H9 (cell line): Measurements from ENCODE around the gene ADAM22. TPM values are rescaled to one million over a fixed set of nuclear protein-coding genes. Genes with fewer than 3 reads are reported as not detected.

Experiments used
- DNase-seq: peaks from one replicate; pipeline ENCODE4 v3.0.0-alpha.2; 2017
- H2AFZ ChIP-seq: one replicate; pipeline ENCODE4 v1.6.1; 2013; ENCODE audit warnings: mild to moderate bottlenecking, low read length, control low read depth, moderate library complexity
- H2AK5ac ChIP-seq: 2 replicates; pipeline ENCODE4 v1.6.1; 2013; ENCODE audit warnings: low read length, control low read depth, mixed read lengths; ENCODE audit not compliant: insufficient read length
- H2BK120ac ChIP-seq: one replicate; pipeline ENCODE4 v1.6.1; 2013; ENCODE audit warnings: low read depth, mild to moderate bottlenecking, low read length, control low read depth, inconsistent platforms; ENCODE audit not compliant: poor library complexity, severe bottlenecking
- H2BK12ac ChIP-seq: 2 replicates; pipeline ENCODE4 v1.6.1; 2013; ENCODE audit warnings: low read length, control low read depth, mixed read lengths, low read depth; ENCODE audit not compliant: insufficient read length
- H2BK15ac ChIP-seq: 2 replicates; pipeline ENCODE4 v1.6.1; 2013; ENCODE audit warnings: low read depth, low read length, control low read depth
- H2BK20ac ChIP-seq: one replicate; pipeline ENCODE4 v1.6.1; 2013; ENCODE audit warnings: low read depth, mild to moderate bottlenecking, low read length, control low read depth, inconsistent platforms; ENCODE audit not compliant: poor library complexity, severe bottlenecking
- H2BK5ac ChIP-seq: 2 replicates; pipeline ENCODE4 v1.6.1; 2013; ENCODE audit warnings: low read length, control low read depth, mixed read lengths; ENCODE audit not compliant: insufficient read length
- H3K14ac ChIP-seq: 2 replicates; pipeline ENCODE4 v1.6.1; 2013; ENCODE audit warnings: low read length, control low read depth; ENCODE audit not compliant: insufficient read depth
- H3K18ac ChIP-seq: 2 replicates; pipeline ENCODE4 v1.6.1; 2013; ENCODE audit warnings: low read depth, mild to moderate bottlenecking, mixed read lengths, low read length, control low read depth; ENCODE audit not compliant: insufficient read length
- H3K23ac ChIP-seq: 2 replicates; pipeline ENCODE4 v1.6.1; 2013; ENCODE audit warnings: low read length, control low read depth, mixed read lengths, low read depth; ENCODE audit not compliant: insufficient read length
- H3K23me2 ChIP-seq: 2 replicates; pipeline ENCODE4 v1.6.1; 2013; ENCODE audit warnings: low read depth, mild to moderate bottlenecking, mixed read lengths, low read length, control low read depth; ENCODE audit not compliant: insufficient read length, poor library complexity, severe bottlenecking
- H3K27ac ChIP-seq: 2 replicates; pipeline ENCODE4 v1.5.1; 2013; ENCODE audit warnings: low read length, control low read depth, mixed read lengths, low read depth; ENCODE audit not compliant: insufficient read length
- H3K27me3 ChIP-seq: 2 replicates; pipeline ENCODE4 v1.6.1; 2013; ENCODE audit warnings: low read length, control low read depth, inconsistent platforms; ENCODE audit not compliant: insufficient read depth
- H3K4ac ChIP-seq: 2 replicates; pipeline ENCODE4 v1.6.1; 2013; ENCODE audit warnings: low read depth, mild to moderate bottlenecking, control low read depth, inconsistent platforms, low read length, moderate library complexity
- H3K4me1 ChIP-seq: 2 replicates; pipeline ENCODE4 v1.6.1; 2013; ENCODE audit warnings: low read length, control low read depth, inconsistent platforms; ENCODE audit not compliant: insufficient read depth
- H3K4me2 ChIP-seq: 2 replicates; pipeline ENCODE4 v1.6.1; 2013; ENCODE audit warnings: low read length, control low read depth, mixed read lengths; ENCODE audit not compliant: insufficient read length, insufficient read depth
- H3K56ac ChIP-seq: 2 replicates; pipeline ENCODE4 v1.6.1; 2013; ENCODE audit warnings: low read depth, mild to moderate bottlenecking, mixed read lengths, low read length, control low read depth; ENCODE audit not compliant: insufficient read length
- H3K79me1 ChIP-seq: 2 replicates; pipeline ENCODE4 v1.6.1; 2013; ENCODE audit warnings: low read depth, mild to moderate bottlenecking, moderate library complexity, low read length, control low read depth, inconsistent platforms; ENCODE audit not compliant: insufficient read depth, poor library complexity, severe bottlenecking
- H3K79me2 ChIP-seq: 2 replicates; pipeline ENCODE4 v1.6.1; 2013; ENCODE audit warnings: low read length, control low read depth, inconsistent platforms; ENCODE audit not compliant: insufficient read depth
- H3K9ac ChIP-seq: 2 replicates; pipeline ENCODE4 v1.6.1; 2013; ENCODE audit warnings: low read length, control low read depth, mixed read lengths; ENCODE audit not compliant: insufficient read length; ENCODE audit errors: extremely low read depth
- H3K9me3 ChIP-seq: one replicate; pipeline ENCODE4 v1.6.1; 2013; ENCODE audit warnings: low read depth, low read length, inconsistent platforms; ENCODE audit not compliant: control insufficient read depth
- H3T11ph ChIP-seq: one replicate; pipeline ENCODE4 v1.6.1; 2013; ENCODE audit warnings: mild to moderate bottlenecking, low read length, control low read depth, inconsistent platforms
- H4K20me1 ChIP-seq: one replicate; pipeline ENCODE4 v1.6.1; 2013; ENCODE audit not compliant: control insufficient read depth, insufficient read length, insufficient read depth
- H4K5ac ChIP-seq: 2 replicates; pipeline ENCODE4 v1.6.1; 2013; ENCODE audit warnings: low read depth, mild to moderate bottlenecking, mixed read lengths, low read length, control low read depth; ENCODE audit not compliant: insufficient read length
- H4K8ac ChIP-seq: replicated peaks from 2 replicates; pipeline ENCODE4 v1.6.1; 2013; ENCODE audit warnings: low read length, control low read depth, mixed read lengths, low read depth; ENCODE audit not compliant: insufficient read length
- H4K91ac ChIP-seq: 2 replicates; pipeline ENCODE4 v1.6.1; 2013; ENCODE audit warnings: low read depth, mild to moderate bottlenecking, moderate library complexity, mixed read lengths, low read length, control low read depth; ENCODE audit not compliant: insufficient read length
- H3K27ac Mint-ChIP-seq, 3 experiments: 2 replicates in 2 of 3; 3 replicates in 1 of 3; pipeline ENCODE4 v1.8.0; 2020 to 2021; ENCODE audit warnings: mixed read lengths in 3 of 3, mild to moderate bottlenecking in 1 of 3, moderate library complexity in 1 of 3
- H3K27me3 Mint-ChIP-seq: 2 replicates; pipeline ENCODE4 v1.8.0; 2021; ENCODE audit warnings: low read depth, mild to moderate bottlenecking, moderate library complexity, mixed read lengths
- H3K36me3 Mint-ChIP-seq, 3 experiments: 2 replicates in 2 of 3; 3 replicates in 1 of 3; pipeline ENCODE4 v1.8.0; 2020 to 2021; ENCODE audit warnings: low read depth in 3 of 3, mixed read lengths in 3 of 3; ENCODE audit not compliant: insufficient read depth in 1 of 3
- H3K4me1 Mint-ChIP-seq, 2 experiments: 2 replicates each; pipeline ENCODE4 v1.8.0; 2020; ENCODE audit warnings: mixed read lengths in 2 of 2
- H3K4me3 Mint-ChIP-seq, 2 experiments: 2 replicates in 1 of 2; 3 replicates in 1 of 2; pipeline ENCODE4 v1.8.0; 2020 to 2021; ENCODE audit warnings: mild to moderate bottlenecking in 2 of 2, mixed read lengths in 2 of 2, moderate library complexity in 1 of 2
- H3K9me3 Mint-ChIP-seq, 2 experiments: 2 replicates in 1 of 2; 3 replicates in 1 of 2; pipeline ENCODE4 v1.8.0; 2020; ENCODE audit warnings: mild to moderate bottlenecking in 2 of 2, mixed read lengths in 2 of 2, moderate library complexity in 1 of 2
- WGBS: extraction: QIAGEN DNeasy Blood & Tissue Kit; methylation state at CpG from one replicate; pipeline ENCODE4 v1.1.7; 2013; ENCODE audit warnings: missing lambda C conversion rate, low lambda C conversion rate, mixed read lengths; ENCODE audit not compliant: insufficient read length; ENCODE audit errors: extremely low coverage; 5-methylcytosine and 5-hydroxymethylcytosine counted together
- total RNA-seq: library from RNA; stranded (reverse); gene quantifications from 2 replicates; pipeline ENCODE4 v1.2.1, GENCODE V29; 2021
- TF ChIP-seq, protein P1 (sequence below): fragments of 200-600 bp; sonication (generic); conservative IDR thresholded peaks from 3 replicates; pipeline ENCODE4 v1.8.0; 2021; ENCODE audit warnings: antibody characterized with exemption, mild to moderate bottlenecking

ADAM22 gene
- total RNA-seq, 1 experiment from 2014 or later, result 8.7 TPM

DNA sequence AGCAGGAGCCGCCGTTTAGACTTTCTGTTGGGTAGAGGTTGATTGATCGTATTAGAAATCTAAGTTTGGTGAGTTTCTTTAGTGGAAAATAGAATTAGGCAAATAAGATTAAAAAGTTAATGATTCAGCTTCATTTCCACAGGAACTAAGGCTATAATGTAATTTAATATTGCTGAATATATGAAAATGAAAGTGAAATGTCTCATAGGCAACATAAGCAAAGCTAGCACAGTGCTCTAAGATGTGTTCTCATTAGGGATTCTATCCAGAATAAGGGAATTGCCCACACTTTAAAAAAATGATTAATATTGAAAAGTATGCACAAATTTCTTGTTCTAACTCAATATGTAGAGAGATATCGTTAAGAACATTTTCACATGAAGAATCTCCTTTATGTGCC lies 238.8 kb downstream of the ADAM22 start:
- Histone ChIP-seq H3K9me3 (no peaks in the 10 kb centered on the region), H2BK12ac (no peak overlapping the region), H3K4me1 (no peaks in the 10 kb centered on the region), H3K18ac (no peak overlapping the region), H4K91ac (no peak overlapping the region), H3K4ac (no peak overlapping the region), H4K20me1 (no peaks in the 10 kb centered on the region), H3K27ac (no peak overlapping the region), H2BK120ac (no peak overlapping the region), H3K9ac (no peak overlapping the region), H2BK5ac (no peak overlapping the region), H3T11ph (no peak overlapping the region), H3K23me2 (no peaks in the 10 kb centered on the region), H2BK20ac (no peak overlapping the region), H2BK15ac (no peak overlapping the region), H3K27me3 (no peaks in the 10 kb centered on the region), H3K4me2 (no peak overlapping the region), H4K5ac (no peak overlapping the region), H4K8ac (no peak overlapping the region), H2AK5ac (no peak overlapping the region), H2AFZ (no peak overlapping the region), H3K79me1 (no peaks in the 10 kb centered on the region), H3K23ac (no peak overlapping the region), H3K79me2 (no peaks in the 10 kb centered on the region), H3K14ac (no peak overlapping the region), H3K56ac (no peak overlapping the region)
- Mint-ChIP-seq H3K27ac (no peak overlapping the region), H3K9me3 (no peaks in the 10 kb centered on the region), H3K4me1 (no peaks in the 10 kb centered on the region), H3K4me3 (no peak overlapping the region), H3K36me3 (no peaks in the 10 kb centered on the region), H3K27me3 (no peaks in the 10 kb centered on the region)
- no CpG with 5 or more reads among the region's 4 CpGs for WGBS
- no peak for DNase-seq
- TF ChIP-seq, protein P1, sequence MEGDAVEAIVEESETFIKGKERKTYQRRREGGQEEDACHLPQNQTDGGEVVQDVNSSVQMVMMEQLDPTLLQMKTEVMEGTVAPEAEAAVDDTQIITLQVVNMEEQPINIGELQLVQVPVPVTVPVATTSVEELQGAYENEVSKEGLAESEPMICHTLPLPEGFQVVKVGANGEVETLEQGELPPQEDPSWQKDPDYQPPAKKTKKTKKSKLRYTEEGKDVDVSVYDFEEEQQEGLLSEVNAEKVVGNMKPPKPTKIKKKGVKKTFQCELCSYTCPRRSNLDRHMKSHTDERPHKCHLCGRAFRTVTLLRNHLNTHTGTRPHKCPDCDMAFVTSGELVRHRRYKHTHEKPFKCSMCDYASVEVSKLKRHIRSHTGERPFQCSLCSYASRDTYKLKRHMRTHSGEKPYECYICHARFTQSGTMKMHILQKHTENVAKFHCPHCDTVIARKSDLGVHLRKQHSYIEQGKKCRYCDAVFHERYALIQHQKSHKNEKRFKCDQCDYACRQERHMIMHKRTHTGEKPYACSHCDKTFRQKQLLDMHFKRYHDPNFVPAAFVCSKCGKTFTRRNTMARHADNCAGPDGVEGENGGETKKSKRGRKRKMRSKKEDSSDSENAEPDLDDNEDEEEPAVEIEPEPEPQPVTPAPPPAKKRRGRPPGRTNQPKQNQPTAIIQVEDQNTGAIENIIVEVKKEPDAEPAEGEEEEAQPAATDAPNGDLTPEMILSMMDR, result no peak
